ENCODE results near the gene LRMDA. TPM values are rescaled to one million over a fixed set of nuclear protein-coding genes. Genes with fewer than 3 reads are reported as not detected.

The LRMDA gene
- total and polyA plus RNA-seq, 2 of the 8 experiments (the other 6 are each of a cell fraction or from before 2014, with no cell fraction given): 0.86 to 2.8 TPM

DNA sequence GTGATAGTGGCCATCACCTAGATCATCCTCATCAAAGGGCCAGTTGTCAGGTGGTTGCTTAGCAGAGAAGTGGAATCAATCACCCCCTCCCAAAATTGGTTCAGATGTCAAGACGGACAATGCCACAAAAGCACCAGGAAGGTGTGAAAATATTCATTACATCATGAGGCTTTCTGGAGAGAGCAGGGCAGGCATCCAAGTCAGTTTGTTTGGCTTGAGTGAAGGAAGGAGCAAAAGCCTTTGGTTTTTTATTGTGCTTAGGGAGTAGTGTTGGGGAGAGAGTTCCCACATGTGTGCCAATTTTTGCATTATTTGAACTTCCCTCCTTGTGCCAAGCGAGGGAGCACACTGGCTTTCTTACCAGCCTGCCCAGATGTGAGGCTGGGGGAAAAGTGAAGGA, 1082.9 kb downstream of the LRMDA start:
- no peaks in the 10 kb centered on the region for H3K4me1 ChIP-seq (replicated peaks in 1 of 4; ENCODE audit: control insufficient read depth in 3 of 4, insufficient read depth in 4 of 4, low read length in 3 of 4)
- H3K9ac ChIP-seq (replicated peaks in 1 of 4; ENCODE audit: extremely low read depth in 1 of 4, low read depth in 3 of 4, low read length in 3 of 4): no peak overlapping the region
- H3K18ac ChIP-seq (ENCODE audit: extremely low read depth, low read length): no peak overlapping the region
- no peaks in the 10 kb centered on the region for H3K9me3 ChIP-seq (ENCODE audit: insufficient read depth in 2 of 2, low read depth in 1 of 2, low read length in 1 of 2)
- H2BK20ac ChIP-seq (ENCODE audit: low read length): no peak overlapping the region
- H3K79me1 ChIP-seq (ENCODE audit: low read depth, low read length): no peaks in the 10 kb centered on the region
- no peak overlapping the region for H4K5ac ChIP-seq (ENCODE audit: insufficient read length, low read depth, low read length)
- no peak overlapping the region for H3K4me2 ChIP-seq (ENCODE audit: insufficient read depth in 1 of 2, low read depth in 2 of 2, low read length in 2 of 2)
- no peak overlapping the region for H4K8ac ChIP-seq (ENCODE audit: extremely low read depth, insufficient read depth, low read length)
- H3K14ac ChIP-seq (ENCODE audit: insufficient read length): no peak overlapping the region
- H3K79me2 ChIP-seq (ENCODE audit: control insufficient read depth in 1 of 2, insufficient read depth in 2 of 2, low read length in 2 of 2): no peaks in the 10 kb centered on the region
- H2BK120ac ChIP-seq (replicated peaks; ENCODE audit: low read depth, low read length): no peak overlapping the region
- DNase-seq (ENCODE audit: low read depth in 1 of 2, low spot score in 2 of 2): no peak
- H3K4me3 ChIP-seq (ENCODE audit: extremely low read depth in 1 of 4, insufficient read depth in 2 of 4, low read depth in 3 of 4, low read length in 4 of 4): no peak overlapping the region
- TF ChIP-seq, protein P1, sequence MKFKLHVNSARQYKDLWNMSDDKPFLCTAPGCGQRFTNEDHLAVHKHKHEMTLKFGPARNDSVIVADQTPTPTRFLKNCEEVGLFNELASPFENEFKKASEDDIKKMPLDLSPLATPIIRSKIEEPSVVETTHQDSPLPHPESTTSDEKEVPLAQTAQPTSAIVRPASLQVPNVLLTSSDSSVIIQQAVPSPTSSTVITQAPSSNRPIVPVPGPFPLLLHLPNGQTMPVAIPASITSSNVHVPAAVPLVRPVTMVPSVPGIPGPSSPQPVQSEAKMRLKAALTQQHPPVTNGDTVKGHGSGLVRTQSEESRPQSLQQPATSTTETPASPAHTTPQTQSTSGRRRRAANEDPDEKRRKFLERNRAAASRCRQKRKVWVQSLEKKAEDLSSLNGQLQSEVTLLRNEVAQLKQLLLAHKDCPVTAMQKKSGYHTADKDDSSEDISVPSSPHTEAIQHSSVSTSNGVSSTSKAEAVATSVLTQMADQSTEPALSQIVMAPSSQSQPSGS (IDR thresholded peaks at IDR 0.05; ENCODE audit: low read length): no peak
- TF ChIP-seq ASH2L (IDR thresholded peaks at IDR 0.05; ENCODE audit: low read length): no peak
- no peaks in the 10 kb centered on the region for H3K23me2 ChIP-seq (ENCODE audit: low read depth, low read length)
- no peak for FAIRE-seq
- 88% methylated on average over 2 of the region's 2 CpGs; no CpG with 5 or more reads in 1 of the 2 experiments for WGBS, 2 experiments (ENCODE audit: extremely low coverage in 1 of 2, insufficient coverage in 1 of 2, insufficient read length in 1 of 2, insufficient replicate concordance in 2 of 2, low coverage in 1 of 2, low lambda C conversion rate in 2 of 2, missing lambda C conversion rate in 1 of 2)
- CTCF ChIA-PET (ENCODE audit: partially characterized antibody): interaction anchor here (0.6 to 1.0 kb wide), 2 partner anchors 471 to 869 kb away, joined by 3 read pairs; no protein-coding TSS in a partner anchor
- no peak overlapping the region for H3K23ac ChIP-seq (ENCODE audit: insufficient read length)
- POLR2A ChIA-PET (ENCODE audit: partially characterized antibody): no interaction called here
- H3K27me3 ChIP-seq (replicated peaks in 1 of 4; ENCODE audit: control insufficient read depth in 3 of 4, extremely low read depth in 1 of 4, insufficient read depth in 3 of 4, low read length in 3 of 4): no peaks in the 10 kb centered on the region
- H4K91ac ChIP-seq (replicated peaks; ENCODE audit: insufficient read length, low read length): no peak overlapping the region
- H2BK12ac ChIP-seq (ENCODE audit: low read depth, low read length): no peak overlapping the region
- no peaks in the 10 kb centered on the region for H3K36me3 ChIP-seq (ENCODE audit: control insufficient read depth in 2 of 4, insufficient read depth in 4 of 4, low read length in 3 of 4)
- no peak overlapping the region for H2BK5ac ChIP-seq (ENCODE audit: low read depth, low read length)
- H2AFZ ChIP-seq (ENCODE audit: low read length): no peak overlapping the region
- H3K4ac ChIP-seq (replicated peaks; ENCODE audit: insufficient read length, low read depth, low read length): no peak overlapping the region
- H2AK5ac ChIP-seq (ENCODE audit: low read depth, low read length): no peak overlapping the region
- H3K56ac ChIP-seq (replicated peaks; ENCODE audit: insufficient read length, low read depth, low read length): no peak overlapping the region
- H4K20me1 ChIP-seq (replicated peaks in 1 of 2; ENCODE audit: control insufficient read depth in 1 of 2, insufficient read depth in 2 of 2, low read length in 2 of 2): no peaks in the 10 kb centered on the region
- H3K27ac ChIP-seq (ENCODE audit: low read depth, low read length): no peak overlapping the region
- no peak overlapping the region for H2BK15ac ChIP-seq (ENCODE audit: low read length)
